Suprapubic skin (tissue), 4 donors: ENCODE measurements around the gene RASL12. TPM values are rescaled to one million over a fixed set of nuclear protein-coding genes. Genes with fewer than 3 reads are reported as not detected.

ENCODE experiments used
- DNase-seq, 2 donors: peaks; one replicate each; pipeline ENCODE4 v3.0.0-alpha.2; 2019; ENCODE audit warnings: low spot score in 2 of 2
- H3K27ac ChIP-seq: fragments of 200-600 bp; sonication (generic); one replicate; pipeline ENCODE4 v1.5.1; 2019
- H3K27me3 ChIP-seq: fragments of 200-600 bp; sonication (generic); one replicate; pipeline ENCODE4 v1.5.1; 2019
- H3K36me3 ChIP-seq: fragments of 200-600 bp; sonication (generic); one replicate; pipeline ENCODE4 v1.5.1; 2019
- H3K4me1 ChIP-seq: fragments of 200-600 bp; sonication (generic); one replicate; pipeline ENCODE4 v1.5.1; 2019
- H3K4me3 ChIP-seq: fragments of 200-600 bp; sonication (generic); one replicate; pipeline ENCODE4 v1.5.1; 2019; ENCODE audit warnings: mild to moderate bottlenecking
- H3K9me3 ChIP-seq: fragments of 200-600 bp; sonication (generic); one replicate; pipeline ENCODE4 v1.5.1; 2019
- EP300 ChIP-seq: sonication (generic); formaldehyde crosslinking; IDR thresholded peaks from one replicate; pipeline ENCODE4 v1.6.1; 2017; ENCODE audit warnings: antibody characterized with exemption
- POLR2A ChIP-seq, 2 donors: fragments of 450-650 bp; IDR thresholded peaks; one replicate each; pipeline ENCODE4 v1.6.1; 2017; ENCODE audit warnings: antibody characterized with exemption in 2 of 2, mild to moderate bottlenecking in 2 of 2, moderate library complexity in 2 of 2
- POLR2AphosphoS5 ChIP-seq, 3 donors: sonication (generic); formaldehyde crosslinking; IDR thresholded peaks; one replicate each; pipeline ENCODE4 v1.6.1; 2017; ENCODE audit warnings: antibody characterized with exemption in 3 of 3
- WGBS: methylation state at CpG from one replicate; pipeline ENCODE4 v1.1.5; 2018; 5-methylcytosine and 5-hydroxymethylcytosine counted together
- total RNA-seq, 4 donors: library from RNA; depleted of rRNA; stranded (reverse); fragments of >200 nt; gene quantifications; one replicate each; pipeline ENCODE4 v1.1.0, GENCODE V29; 2016
- TF ChIP-seq, protein P1 (sequence below), 2 donors: fragments of 200-600 bp in 1 of 2; fragments of 450-650 bp in 1 of 2; sonication (generic) in 1 of 2; IDR thresholded peaks; one replicate each; pipeline ENCODE4 v1.5.1; 2016 to 2019; ENCODE audit warnings: antibody characterized with exemption in 2 of 2, mild to moderate bottlenecking in 1 of 2, moderate library complexity in 1 of 2

Gene RASL12
- total RNA-seq, 4 donors from 2014 or later = 4.8 to 9.7 (median 6.7) TPM

DNA sequence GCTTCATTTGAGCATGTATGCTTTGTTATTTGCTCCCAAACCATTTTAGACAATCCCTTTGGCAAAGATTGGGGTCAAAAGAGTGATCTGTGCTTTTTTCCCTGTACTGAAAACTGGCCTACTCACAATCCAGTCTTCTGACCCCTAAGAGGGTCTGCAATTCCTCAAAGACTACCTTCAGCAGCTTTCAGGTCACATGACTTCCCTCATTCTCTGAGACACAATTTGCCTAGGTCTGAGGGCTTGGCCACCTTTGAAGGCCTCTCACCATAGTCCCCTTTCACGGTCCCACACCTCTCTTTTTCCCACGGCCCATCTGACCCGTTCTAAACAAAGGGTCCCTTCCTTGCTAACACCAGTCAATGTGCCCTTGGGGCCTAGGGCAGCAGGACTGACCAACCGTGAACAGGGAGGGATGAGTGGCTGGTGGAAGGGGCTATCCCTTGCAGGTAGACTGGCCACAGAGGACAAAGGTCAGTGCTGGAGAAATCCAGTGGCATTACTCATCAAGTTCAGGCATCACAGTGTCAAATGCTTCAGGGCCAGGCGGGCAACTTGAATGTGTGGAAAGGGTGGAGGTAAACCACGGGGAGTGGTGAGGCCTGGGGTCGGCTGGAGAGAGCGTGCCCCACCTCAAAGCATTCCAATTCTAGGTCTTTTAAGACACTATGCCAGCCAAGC, 10.8 kb downstream of the RASL12 start:
- peaks cover 11% of the 10 kb centered on the region for H3K4me1 ChIP-seq

DNA sequence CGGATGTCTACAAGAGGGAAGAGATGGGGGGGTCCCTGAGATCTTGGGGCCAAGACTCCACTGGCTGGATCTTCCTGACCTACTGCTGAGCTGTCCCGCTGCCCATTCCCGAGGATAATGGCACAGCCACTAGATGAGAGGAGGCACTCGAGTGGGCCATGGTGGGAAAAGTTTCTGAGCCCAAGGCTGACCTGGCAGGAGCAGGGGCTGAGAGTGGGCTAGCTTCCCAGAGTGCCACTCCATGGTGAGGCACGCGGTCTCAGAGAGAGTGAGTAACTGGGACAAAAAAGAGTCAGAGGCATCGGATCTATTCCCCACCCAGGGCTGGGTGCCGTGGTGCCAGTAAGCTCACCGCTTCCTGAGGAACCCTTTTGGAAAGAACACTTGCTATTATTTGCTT, 11.7 kb downstream of the RASL12 start:
- peaks cover 2% of the 10 kb centered on the region for H3K36me3 ChIP-seq
- H3K27me3 ChIP-seq = no peaks in the 10 kb centered on the region
- H3K4me1 ChIP-seq = peaks cover 6% of the 10 kb centered on the region
- WGBS = 80% methylated on average over 9 of the region's 9 CpGs
- H3K27ac ChIP-seq = no peak overlapping the region
- no peak overlapping the region for H3K4me3 ChIP-seq
- DNase-seq = no peak
- TF ChIP-seq EP300 (no peak), POLR2AphosphoS5 (IDR thresholded peaks at IDR 0.05) (no peak), POLR2A (IDR thresholded peaks at IDR 0.05) (no peak)
- TF ChIP-seq, protein P1, sequence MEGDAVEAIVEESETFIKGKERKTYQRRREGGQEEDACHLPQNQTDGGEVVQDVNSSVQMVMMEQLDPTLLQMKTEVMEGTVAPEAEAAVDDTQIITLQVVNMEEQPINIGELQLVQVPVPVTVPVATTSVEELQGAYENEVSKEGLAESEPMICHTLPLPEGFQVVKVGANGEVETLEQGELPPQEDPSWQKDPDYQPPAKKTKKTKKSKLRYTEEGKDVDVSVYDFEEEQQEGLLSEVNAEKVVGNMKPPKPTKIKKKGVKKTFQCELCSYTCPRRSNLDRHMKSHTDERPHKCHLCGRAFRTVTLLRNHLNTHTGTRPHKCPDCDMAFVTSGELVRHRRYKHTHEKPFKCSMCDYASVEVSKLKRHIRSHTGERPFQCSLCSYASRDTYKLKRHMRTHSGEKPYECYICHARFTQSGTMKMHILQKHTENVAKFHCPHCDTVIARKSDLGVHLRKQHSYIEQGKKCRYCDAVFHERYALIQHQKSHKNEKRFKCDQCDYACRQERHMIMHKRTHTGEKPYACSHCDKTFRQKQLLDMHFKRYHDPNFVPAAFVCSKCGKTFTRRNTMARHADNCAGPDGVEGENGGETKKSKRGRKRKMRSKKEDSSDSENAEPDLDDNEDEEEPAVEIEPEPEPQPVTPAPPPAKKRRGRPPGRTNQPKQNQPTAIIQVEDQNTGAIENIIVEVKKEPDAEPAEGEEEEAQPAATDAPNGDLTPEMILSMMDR (IDR thresholded peaks at IDR 0.05) = no peak
- H3K9me3 ChIP-seq = no peaks in the 10 kb centered on the region

More for the DNA sequence above, 10.8 kb downstream of the RASL12 start:
- H3K27me3 ChIP-seq = no peaks in the 10 kb centered on the region
- H3K27ac ChIP-seq = no peak overlapping the region
- WGBS = 76% methylated on average over 8 of the region's 8 CpGs
- no peak overlapping the region for H3K4me3 ChIP-seq
- TF ChIP-seq EP300 = no peak
- TF ChIP-seq POLR2A (IDR thresholded peaks at IDR 0.05) = no peak
- TF ChIP-seq, protein P1 (IDR thresholded peaks at IDR 0.05) = no peak
- no peak for TF ChIP-seq POLR2AphosphoS5 (IDR thresholded peaks at IDR 0.05)
- H3K9me3 ChIP-seq = no peaks in the 10 kb centered on the region
- DNase-seq = peak in 1 of 2 donors; percentile 39
- peaks cover 2% of the 10 kb centered on the region for H3K36me3 ChIP-seq

DNA sequence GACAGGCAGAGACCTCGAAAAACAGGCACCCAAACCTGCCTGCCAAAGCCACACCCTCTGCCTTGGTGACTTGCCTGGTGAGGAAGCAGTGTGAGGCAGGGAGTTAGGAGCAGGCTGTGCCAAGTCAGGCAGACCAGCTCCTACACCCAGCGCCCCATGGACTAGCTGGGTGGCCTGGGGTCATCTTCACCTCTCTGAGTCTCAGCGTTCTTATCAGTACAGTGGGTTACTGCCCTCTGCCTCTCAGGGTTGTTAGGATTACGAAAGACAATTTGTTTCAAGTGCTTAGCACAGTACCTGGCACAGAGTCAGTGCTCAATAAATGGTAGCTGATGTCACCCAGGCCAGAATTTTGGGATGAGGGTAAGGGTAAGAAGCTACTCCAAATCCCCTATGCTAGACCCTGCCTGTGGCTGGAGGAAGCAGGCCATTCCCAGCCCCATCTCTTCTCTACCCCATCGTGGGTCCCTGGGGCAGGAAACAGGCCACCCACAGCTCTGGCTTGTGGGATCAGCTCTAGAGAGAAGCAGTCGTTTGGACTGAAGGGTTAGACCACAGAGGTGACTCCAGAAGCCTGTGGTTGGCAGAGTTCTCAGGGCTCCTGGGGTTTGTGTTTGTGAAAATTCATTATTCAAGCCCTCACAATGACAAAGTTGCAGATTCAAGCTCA, 12.5 kb downstream of the RASL12 start:
- Histone ChIP-seq H3K36me3 (peaks cover 2% of the 10 kb centered on the region), H3K4me3 (no peak overlapping the region), H3K27ac (no peak overlapping the region), H3K4me1 (peaks cover 5% of the 10 kb centered on the region), H3K9me3 (no peaks in the 10 kb centered on the region), H3K27me3 (no peaks in the 10 kb centered on the region)
- 48% methylated on average over 5 of the region's 6 CpGs for WGBS
- no peak for DNase-seq
- TF ChIP-seq POLR2A (IDR thresholded peaks at IDR 0.05) = no peak
- TF ChIP-seq, protein P1 (IDR thresholded peaks at IDR 0.05) = no peak
- TF ChIP-seq EP300 = no peak
- no peak for TF ChIP-seq POLR2AphosphoS5 (IDR thresholded peaks at IDR 0.05)

DNA sequence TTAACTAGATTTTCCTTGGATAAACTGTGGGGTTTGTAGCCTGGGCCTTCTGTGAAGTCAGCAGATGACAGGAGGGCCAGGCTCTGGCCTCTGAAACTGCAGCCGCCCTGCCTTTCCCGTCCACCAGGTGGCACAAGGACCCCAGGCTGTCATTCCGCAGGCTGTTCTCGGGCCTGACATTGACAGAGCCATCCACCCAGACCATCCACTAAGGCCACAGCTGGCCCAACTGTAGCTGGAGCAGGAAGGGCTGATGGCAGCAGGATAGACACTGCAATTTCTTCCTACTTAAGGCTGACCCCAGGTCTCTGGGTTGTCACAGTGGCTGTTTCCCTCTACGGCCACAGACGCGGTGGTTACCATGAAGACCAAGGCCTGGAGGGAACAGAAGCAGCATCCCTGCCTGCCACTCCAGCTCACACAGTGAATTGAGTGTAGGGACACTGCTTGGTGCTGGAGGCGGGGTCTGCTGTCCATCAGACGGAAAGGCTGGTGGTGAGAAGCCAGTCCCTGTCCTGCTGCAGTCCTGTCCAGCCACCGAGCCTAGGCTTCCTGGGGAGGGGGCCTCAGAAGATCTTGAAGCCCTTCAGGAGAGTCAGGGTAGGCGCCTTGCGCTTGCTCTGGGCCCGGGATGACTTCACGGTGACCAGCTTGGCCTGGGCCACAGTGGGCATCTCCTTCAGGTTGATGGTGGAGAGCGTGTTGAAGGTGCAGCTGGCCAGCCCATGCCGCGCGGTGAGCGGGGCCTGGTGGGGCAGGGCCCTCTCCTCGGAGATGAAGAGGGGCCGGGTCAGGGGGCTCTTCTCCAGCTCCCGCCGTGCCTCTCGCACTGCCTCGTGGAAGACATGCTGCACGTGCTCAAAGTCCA, 13.2 kb downstream of the RASL12 start:
- H3K27me3 ChIP-seq = no peaks in the 10 kb centered on the region
- TF ChIP-seq, protein P1 (IDR thresholded peaks at IDR 0.05) = peak; percentile 82 to 85
- TF ChIP-seq POLR2AphosphoS5 (IDR thresholded peaks at IDR 0.05) (no peak), POLR2A (IDR thresholded peaks at IDR 0.05) (no peak), EP300 (no peak)
- peaks cover 9% of the 10 kb centered on the region for H3K4me1 ChIP-seq
- H3K4me3 ChIP-seq = no peak overlapping the region
- peaks cover 2% of the 10 kb centered on the region for H3K36me3 ChIP-seq
- no peak overlapping the region for H3K27ac ChIP-seq
- WGBS = 62% methylated on average over 10 of the region's 26 CpGs
- no peaks in the 10 kb centered on the region for H3K9me3 ChIP-seq
- peak in 1 of 2 donors; percentile 79 for DNase-seq
